T-helper 22 cell (primary cell): ENCODE data around the gene ERRFI1.

Source experiments
- DNase-seq: peaks from one replicate; pipeline ENCODE4 v3.0.0-alpha.2; 2020; ENCODE audit warnings: low read depth

The ERRFI1 gene

GRCh38 chr1:8017495-8018197 lies 8.5 kb downstream of the ERRFI1 start:
- DNase-seq = no peak

- no peak for DNase-seq
These were observed 9.2 kb downstream of the ERRFI1 start for GRCh38 chr1:8016895-8017241.

GRCh38 chr1:8016210-8016894 lies 9.8 kb downstream of the ERRFI1 start:
- DNase-seq = no peak

GRCh38 chr1:8015809-8016165 lies 10.3 kb downstream of the ERRFI1 start:
- no peak for DNase-seq

GRCh38 chr1:8015036-8015808 lies 10.9 kb downstream of the ERRFI1 start:
- DNase-seq = no peak

GRCh38 chr1:8014381-8014988 lies 11.6 kb downstream of the ERRFI1 start:
- no peak for DNase-seq

GRCh38 chr1:8013800-8014199 lies 12.3 kb downstream of the ERRFI1 start:
- DNase-seq = no peak

- no peak for DNase-seq
These were observed 12.7 kb downstream of the ERRFI1 start for GRCh38 chr1:8013399-8013798.

- no peak for DNase-seq
These were observed 13.2 kb downstream of the ERRFI1 start for GRCh38 chr1:8012955-8013354.

- DNase-seq = no peak
These were observed 13.9 kb downstream of the ERRFI1 start for GRCh38 chr1:8011923-8012858.

GRCh38 chr1:8011016-8011415 lies 15.1 kb downstream of the ERRFI1 start:
- no peak for DNase-seq

- no peak for DNase-seq
These were observed 15.9 kb downstream of the ERRFI1 start for GRCh38 chr1:8010080-8010664.

- no peak for DNase-seq
These were observed 16.8 kb downstream of the ERRFI1 start for GRCh38 chr1:8009043-8010002.

GRCh38 chr1:8006037-8006963 lies 19.8 kb downstream of the ERRFI1 start:
- no peak for DNase-seq

- no peak for DNase-seq
These were observed 21.1 kb downstream of the ERRFI1 start for GRCh38 chr1:8004803-8005573.

GRCh38 chr1:8004113-8004802 lies 21.9 kb downstream of the ERRFI1 start:
- DNase-seq = no peak

GRCh38 chr1:8003438-8004112 lies 22.5 kb downstream of the ERRFI1 start:
- no peak for DNase-seq
